Activated CD4-positive, alpha-beta memory T cell treated with anti-CD3 and anti-CD28 coated beads for 36 hours (primary cell): ENCODE measurements around the gene CCDC92. TPM values are rescaled to one million over a fixed set of nuclear protein-coding genes. Genes with fewer than 3 reads are reported as not detected.

Experiments used
- CTCF ChIA-PET: fragments of 350-600 bp; sonication (Branson Sonifier 250); formaldehyde crosslinking; loops from one replicate; lab custom pipeline; 2021; ENCODE audit warnings: antibody characterized with exemption, inconsistent platforms; lab: Charles Lee
- POLR2A ChIA-PET: fragments of 350-600 bp; sonication (Branson Sonifier 250); formaldehyde crosslinking; loops from one replicate; lab custom pipeline; 2021; ENCODE audit warnings: antibody characterized with exemption; lab: Charles Lee
- DNase-seq: peaks from one replicate; pipeline ENCODE4 v3.0.0-alpha.2; 2020
- H3K27ac Mint-ChIP-seq: one replicate; pipeline ENCODE4 v1.8.0; 2021; ENCODE audit warnings: mixed read lengths
- H3K27me3 Mint-ChIP-seq: one replicate; pipeline ENCODE4 v1.8.0; 2021; ENCODE audit warnings: mixed read lengths
- H3K36me3 Mint-ChIP-seq: one replicate; pipeline ENCODE4 v1.8.0; 2021; ENCODE audit warnings: mixed read lengths
- H3K4me1 Mint-ChIP-seq: one replicate; pipeline ENCODE4 v1.8.0; 2021; ENCODE audit warnings: low read depth, mixed read lengths
- H3K4me3 Mint-ChIP-seq: one replicate; pipeline ENCODE4 v1.8.0; 2021; ENCODE audit warnings: mild to moderate bottlenecking, mixed read lengths
- H3K9me3 Mint-ChIP-seq: one replicate; pipeline ENCODE4 v1.8.0; 2021; ENCODE audit warnings: mixed read lengths
- intact Hi-C: fragments of 100-400 bp; cut with micrococcal nuclease; formaldehyde crosslinking; loops from one replicate; pipeline ENCODE4 v1.15.1; 2023
- total RNA-seq, 2 experiments: library from RNA; stranded (reverse); gene quantifications; one replicate each; pipeline ENCODE4 v1.2.3, GENCODE V29; 2021

Gene CCDC92
- total RNA-seq, 2 experiments from 2014 or later: 11.4 to 11.7 TPM

- ChIA-PET POLR2A (no interaction called here), CTCF (interaction anchor here (0.9 kb wide), 1 partner anchor 53 kb away, joined by 3 read pairs; no protein-coding TSS in a partner anchor)
- Mint-ChIP-seq H3K4me1 (peaks cover 30% of the 10 kb centered on the region), H3K9me3 (no peaks in the 10 kb centered on the region), H3K4me3 (no peak overlapping the region), H3K27me3 (no peaks in the 10 kb centered on the region), H3K36me3 (no peaks in the 10 kb centered on the region), H3K27ac (no peak overlapping the region)
- no peak for DNase-seq
- intact Hi-C loops: no loop called here
Observed at GRCh38 chr12:123967121-123967586, 5.5 kb downstream of the CCDC92 start.

DNA sequence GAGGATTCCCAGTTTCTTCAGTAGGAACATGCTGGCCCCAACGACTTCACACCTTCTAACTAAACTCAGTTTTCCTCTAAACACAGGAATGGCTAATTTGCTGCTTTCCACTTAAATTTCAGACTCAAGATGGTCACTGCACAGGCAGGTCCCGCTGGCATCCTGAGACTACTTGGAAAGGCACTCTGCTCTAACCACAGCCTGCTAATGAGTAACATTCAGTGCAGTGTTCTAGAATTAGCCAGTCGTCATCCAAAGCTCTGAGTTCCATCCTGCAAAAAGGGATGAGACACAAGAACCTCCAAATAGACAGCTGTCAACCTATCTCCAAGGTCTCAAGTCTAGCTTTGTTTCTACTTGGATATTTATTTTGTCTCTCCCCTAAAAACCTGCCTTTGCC lies 6.0 kb downstream of the CCDC92 start:
- CTCF ChIA-PET: interaction anchor here (0.6 to 1.2 kb wide), 3 partner anchors 31 to 61 kb away, joined by 3 to 4 read pairs (median 3); no protein-coding TSS in a partner anchor
- no peak for DNase-seq
- POLR2A ChIA-PET: no interaction called here
- Mint-ChIP-seq H3K4me1 (peaks cover 29% of the 10 kb centered on the region), H3K4me3 (no peak overlapping the region), H3K27me3 (no peaks in the 10 kb centered on the region), H3K36me3 (no peaks in the 10 kb centered on the region), H3K9me3 (no peaks in the 10 kb centered on the region), H3K27ac (no peak overlapping the region)
- intact Hi-C loops: no loop called here

DNA sequence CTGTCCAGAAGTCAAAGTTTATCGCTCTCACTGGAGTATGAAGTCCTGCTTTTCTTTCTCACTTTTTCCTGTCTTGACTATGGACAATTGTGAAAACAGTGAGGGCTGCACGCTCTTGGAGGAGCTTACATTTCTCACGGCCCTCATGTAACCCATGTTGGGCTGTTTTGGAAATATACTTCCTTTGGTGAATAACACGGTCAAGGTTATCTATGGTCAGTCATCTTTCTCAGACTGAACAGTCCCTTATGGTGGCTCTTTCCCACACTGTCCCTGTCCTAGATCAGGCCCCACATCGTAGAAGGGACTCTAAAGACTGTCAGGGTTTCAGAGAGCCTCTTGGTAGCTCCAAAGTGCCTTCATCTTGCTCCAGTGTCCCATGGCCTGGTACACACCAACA lies 7.2 kb downstream of the CCDC92 start:
- Mint-ChIP-seq H3K4me1 (peaks cover 22% of the 10 kb centered on the region), H3K27ac (no peak overlapping the region), H3K4me3 (no peak overlapping the region), H3K27me3 (no peaks in the 10 kb centered on the region), H3K9me3 (no peaks in the 10 kb centered on the region), H3K36me3 (no peaks in the 10 kb centered on the region)
- intact Hi-C loops: no loop called here
- no peak for DNase-seq
- ChIA-PET CTCF (interaction anchor here (0.9 to 2.3 kb wide), 2 partner anchors 18 to 27 kb away, joined by 4 to 8 read pairs; no protein-coding TSS in a partner anchor), POLR2A (no interaction called here)

DNA sequence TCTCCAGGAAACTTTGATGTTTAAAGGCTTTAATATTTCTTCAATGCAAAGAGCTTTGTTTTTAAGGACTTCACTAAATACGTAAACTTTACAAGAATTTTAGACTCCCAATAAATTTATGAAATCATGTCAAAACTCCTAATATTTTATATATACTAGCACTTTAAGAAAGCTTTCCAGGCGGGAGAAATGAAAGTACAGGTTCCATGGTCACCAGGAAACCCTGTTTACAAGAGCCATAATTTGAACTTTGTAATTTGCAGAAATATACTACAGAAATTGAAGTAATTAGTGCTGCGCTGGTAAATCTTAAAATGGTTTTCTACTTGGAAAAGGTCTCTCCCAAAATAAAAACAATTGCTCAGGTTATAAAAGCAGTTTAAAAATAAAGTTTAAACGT lies 8.8 kb downstream of the CCDC92 start:
- no peaks in the 10 kb centered on the region for H3K9me3 Mint-ChIP-seq
- CTCF ChIA-PET: interaction anchor here (1.2 to 2.3 kb wide), 2 partner anchors 20 to 58 kb away, joined by 4 to 8 read pairs; no protein-coding TSS in a partner anchor
- peaks cover 8% of the 10 kb centered on the region for H3K4me1 Mint-ChIP-seq
- no peak overlapping the region for H3K4me3 Mint-ChIP-seq
- POLR2A ChIA-PET: no interaction called here
- no peaks in the 10 kb centered on the region for H3K27me3 Mint-ChIP-seq
- H3K36me3 Mint-ChIP-seq: no peaks in the 10 kb centered on the region
- H3K27ac Mint-ChIP-seq: no peak overlapping the region
- intact Hi-C loops: no loop called here
- DNase-seq: no peak

- Mint-ChIP-seq H3K27me3 (no peaks in the 10 kb centered on the region), H3K36me3 (no peaks in the 10 kb centered on the region), H3K9me3 (no peaks in the 10 kb centered on the region), H3K4me1 (peaks cover 3% of the 10 kb centered on the region), H3K4me3 (no peak overlapping the region), H3K27ac (no peak overlapping the region)
- intact Hi-C loops: no loop called here
- ChIA-PET POLR2A (no interaction called here), CTCF (interaction anchor here (0.6 to 1.6 kb wide), 4 partner anchors 20 to 57 kb away, joined by 3 to 6 read pairs (median 4); no protein-coding TSS in a partner anchor)
- no peak for DNase-seq
Observed at GRCh38 chr12:123962513-123962912, 10.1 kb downstream of the CCDC92 start.

GRCh38 chr12:123961585-123962345 lies 10.9 kb downstream of the CCDC92 start:
- Mint-ChIP-seq H3K36me3 (no peaks in the 10 kb centered on the region), H3K9me3 (no peaks in the 10 kb centered on the region), H3K27me3 (no peaks in the 10 kb centered on the region), H3K4me3 (no peak overlapping the region), H3K4me1 (peaks cover 3% of the 10 kb centered on the region), H3K27ac (no peak overlapping the region)
- intact Hi-C loops: no loop called here
- DNase-seq: no peak
- ChIA-PET POLR2A (no interaction called here), CTCF (interaction anchor here (0.6 to 1.6 kb wide), 4 partner anchors 19 to 56 kb away, joined by 3 to 6 read pairs (median 4); no protein-coding TSS in a partner anchor)

DNA sequence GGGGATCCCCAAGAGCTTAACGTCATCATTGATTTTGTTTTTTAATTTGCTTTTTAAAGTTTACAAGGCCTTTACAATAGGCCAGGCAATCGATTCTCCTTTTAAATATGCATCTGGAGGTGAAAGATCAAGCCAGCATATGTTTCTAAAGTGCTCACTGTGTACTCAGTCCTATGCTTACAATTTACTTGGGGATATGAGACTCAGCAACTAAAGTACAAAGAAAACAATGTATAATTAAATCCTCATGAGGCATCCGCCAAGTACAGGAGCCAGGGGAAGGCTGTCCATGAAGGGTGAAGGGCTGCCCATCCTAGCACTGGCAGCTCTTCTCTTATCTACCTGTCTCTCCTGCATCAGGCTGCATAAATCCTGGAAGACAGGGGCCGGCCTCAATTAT lies 11.8 kb downstream of the CCDC92 start:
- Mint-ChIP-seq H3K9me3 (no peaks in the 10 kb centered on the region), H3K4me3 (no peak overlapping the region), H3K4me1 (peaks cover 3% of the 10 kb centered on the region), H3K36me3 (no peaks in the 10 kb centered on the region), H3K27ac (no peak overlapping the region), H3K27me3 (no peaks in the 10 kb centered on the region)
- intact Hi-C loops: no loop called here
- CTCF ChIA-PET: interaction anchor here (0.7 to 1.6 kb wide), 3 partner anchors 24 to 26 kb away, joined by 3 to 6 read pairs (median 3); no protein-coding TSS in a partner anchor
- POLR2A ChIA-PET: no interaction called here
- no peak for DNase-seq

DNA sequence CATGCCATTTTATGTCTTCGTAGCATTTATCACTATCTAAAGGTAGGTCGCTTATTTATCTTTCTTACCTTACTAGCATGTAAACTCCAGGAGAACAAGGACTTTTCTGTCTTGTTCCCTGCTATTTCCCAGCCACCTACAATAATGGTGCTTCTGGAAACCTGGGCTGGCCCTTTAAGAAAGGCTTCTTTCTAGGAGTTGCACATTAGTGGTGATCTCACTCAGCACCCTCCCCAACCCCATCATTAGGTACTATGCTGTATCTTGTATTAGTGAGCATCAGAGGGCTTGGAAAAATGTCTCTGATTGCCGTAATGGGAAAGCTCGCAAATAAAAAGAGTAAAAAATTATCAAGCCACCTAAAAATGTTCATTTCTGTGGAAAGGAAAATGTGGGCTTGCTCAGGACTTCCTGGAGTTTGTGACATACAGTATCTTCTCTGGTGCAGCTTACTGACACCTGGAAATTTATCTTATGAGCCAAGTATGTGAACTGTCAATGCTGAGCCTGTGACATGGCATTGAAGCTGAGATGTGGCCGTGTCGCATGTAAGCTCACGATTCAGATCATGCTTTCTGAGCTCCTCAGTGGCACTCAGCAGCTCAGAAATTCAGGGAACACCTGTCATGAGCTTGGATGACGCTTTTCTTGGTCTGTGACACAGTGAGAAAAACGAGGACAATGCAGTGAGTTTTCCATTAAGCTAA lies 12.4 kb downstream of the CCDC92 start:
- CTCF ChIA-PET: interaction anchor here (0.7 kb wide), 1 partner anchor 23 kb away, joined by 3 read pairs; no protein-coding TSS in a partner anchor

GRCh38 chr12:123958876-123959275 lies 13.8 kb downstream of the CCDC92 start:
- POLR2A ChIA-PET: no interaction called here
- Mint-ChIP-seq H3K4me3 (no peak overlapping the region), H3K27ac (no peak overlapping the region), H3K9me3 (no peaks in the 10 kb centered on the region), H3K36me3 (no peaks in the 10 kb centered on the region), H3K4me1 (peaks cover 3% of the 10 kb centered on the region), H3K27me3 (no peaks in the 10 kb centered on the region)
- no peak for DNase-seq
- CTCF ChIA-PET: no interaction called here
- intact Hi-C loops: no loop called here

More for the DNA sequence above, 12.4 kb downstream of the CCDC92 start:
- Mint-ChIP-seq H3K27ac (no peak overlapping the region), H3K9me3 (no peaks in the 10 kb centered on the region), H3K27me3 (no peaks in the 10 kb centered on the region), H3K36me3 (no peaks in the 10 kb centered on the region), H3K4me1 (peaks cover 3% of the 10 kb centered on the region), H3K4me3 (no peak overlapping the region)
- no peak for DNase-seq
- intact Hi-C loops: no loop called here
- POLR2A ChIA-PET: no interaction called here

GRCh38 chr12:123958462-123958861 lies 14.2 kb downstream of the CCDC92 start:
- CTCF ChIA-PET: interaction anchor here (1.7 kb wide), 1 partner anchor 20 kb away, joined by 3 read pairs; no protein-coding TSS in a partner anchor
- Mint-ChIP-seq H3K27ac (no peak overlapping the region), H3K4me3 (no peak overlapping the region), H3K36me3 (no peaks in the 10 kb centered on the region), H3K4me1 (peaks cover 3% of the 10 kb centered on the region), H3K9me3 (no peaks in the 10 kb centered on the region), H3K27me3 (no peaks in the 10 kb centered on the region)
- POLR2A ChIA-PET: no interaction called here
- no peak for DNase-seq
- intact Hi-C loops: no loop called here

GRCh38 chr12:123957196-123957595 lies 15.4 kb downstream of the CCDC92 start:
- Mint-ChIP-seq H3K27ac (no peak overlapping the region), H3K4me3 (no peak overlapping the region), H3K27me3 (no peaks in the 10 kb centered on the region), H3K36me3 (no peaks in the 10 kb centered on the region), H3K9me3 (no peaks in the 10 kb centered on the region), H3K4me1 (no peaks in the 10 kb centered on the region)
- no peak for DNase-seq
- intact Hi-C loops: no loop called here
- POLR2A ChIA-PET: no interaction called here
- CTCF ChIA-PET: interaction anchor here (1.7 kb wide), 1 partner anchor 19 kb away, joined by 3 read pairs; no protein-coding TSS in a partner anchor

DNA sequence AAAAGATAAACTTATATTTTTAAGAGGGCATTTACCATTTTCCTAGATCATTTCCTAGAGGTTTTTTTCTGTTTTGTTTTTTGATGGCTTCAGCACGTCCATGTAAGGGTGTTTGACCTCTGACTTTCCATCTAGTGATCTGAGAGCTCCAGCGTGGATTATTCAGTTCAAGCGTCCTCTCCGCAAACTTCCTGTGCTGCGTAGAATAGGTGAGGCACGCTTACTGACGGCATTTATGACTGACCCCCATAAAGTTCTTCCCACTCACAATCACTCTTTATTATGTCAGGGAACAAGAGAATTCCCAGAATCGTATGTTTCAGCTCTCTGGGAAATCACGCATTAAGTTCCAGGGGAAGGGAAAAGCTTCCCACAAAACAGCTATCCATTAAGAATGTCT lies 16.4 kb downstream of the CCDC92 start:
- H3K36me3 Mint-ChIP-seq: no peaks in the 10 kb centered on the region
- CTCF ChIA-PET: interaction anchor here (1.1 kb wide), 1 partner anchor 76 kb away, joined by 3 read pairs; no protein-coding TSS in a partner anchor
- no peaks in the 10 kb centered on the region for H3K4me1 Mint-ChIP-seq
- H3K9me3 Mint-ChIP-seq: no peaks in the 10 kb centered on the region
- no peak for DNase-seq
- no peaks in the 10 kb centered on the region for H3K27me3 Mint-ChIP-seq
- POLR2A ChIA-PET: no interaction called here
- no peak overlapping the region for H3K4me3 Mint-ChIP-seq
- H3K27ac Mint-ChIP-seq: no peak overlapping the region
- intact Hi-C loops: no loop called here
